NCI-H1105 treated with DMSO at 0.1 percent for 48 hours (cell line): ENCODE data around the gene KRTAP10-9.
"Not testable (repeated sequence)": the region's sequence is repeated elsewhere in the genome, so short reads cannot be mapped to it uniquely, and the experiment has no call there.

Experiments
- DNase-seq: peaks from one replicate; lab custom pipeline; 2025; lab: John Stamatoyannopoulos, UW

Gene KRTAP10-9

GRCh38 chr21:44595524-44595923 is 31.4 kb upstream of the KRTAP10-9 start:
- DNase-seq: no peak

- no peak for DNase-seq
These were observed 30.7 kb upstream of the KRTAP10-9 start for GRCh38 chr21:44596068-44596725.

GRCh38 chr21:44598061-44598460 is 28.8 kb upstream of the KRTAP10-9 start:
- no peak for DNase-seq

GRCh38 chr21:44599264-44600029 is 27.4 kb upstream of the KRTAP10-9 start:
- DNase-seq: no peak

GRCh38 chr21:44600118-44600978 is 26.5 kb upstream of the KRTAP10-9 start, which contains the start of gene KRTAP10-7:
TSS of gene KRTAP10-7 (plus strand) at chr21:44600597. CDS start at chr21:44600622, 25 bp downstream.
- not testable (repeated sequence) for DNase-seq

- not testable (repeated sequence) for DNase-seq
These were observed 25.8 kb upstream of the KRTAP10-9 start for GRCh38 chr21:44601091-44601490.

- DNase-seq: no peak
These were observed 25.1 kb upstream of the KRTAP10-9 start for GRCh38 chr21:44601596-44602462.

- no peak for DNase-seq
These were observed 24.4 kb upstream of the KRTAP10-9 start for GRCh38 chr21:44602463-44602850.

GRCh38 chr21:44603109-44603875 is 23.6 kb upstream of the KRTAP10-9 start:
- no peak for DNase-seq

GRCh38 chr21:44603911-44604310 is 23.0 kb upstream of the KRTAP10-9 start:
- no peak for DNase-seq

- no peak for DNase-seq
These were observed 20.4 kb upstream of the KRTAP10-9 start for GRCh38 chr21:44606495-44606894.

- no peak for DNase-seq
These were observed 17.7 kb upstream of the KRTAP10-9 start for GRCh38 chr21:44609193-44609592.

GRCh38 chr21:44610157-44610843 is 16.6 kb upstream of the KRTAP10-9 start:
- not testable (repeated sequence) for DNase-seq

- DNase-seq: no peak
These were observed 15.3 kb upstream of the KRTAP10-9 start for GRCh38 chr21:44611551-44611950.

GRCh38 chr21:44612029-44612486 is 14.8 kb upstream of the KRTAP10-9 start, which contains the start of gene KRTAP10-8:
TSS of gene KRTAP10-8 (plus strand) at chr21:44612079. CDS start at chr21:44612101, 22 bp downstream.
- DNase-seq: no peak

GRCh38 chr21:44612669-44613229 is 14.1 kb upstream of the KRTAP10-9 start:
- DNase-seq: no peak

- no peak for DNase-seq
These were observed 13.3 kb upstream of the KRTAP10-9 start for GRCh38 chr21:44613386-44614155.

- DNase-seq: no peak
These were observed 12.7 kb upstream of the KRTAP10-9 start for GRCh38 chr21:44614161-44614631.
